NCI-H1436 (cell line): ENCODE results near the gene CCDC15.

Experiments
- DNase-seq: peaks from one replicate; lab custom pipeline; 2025; lab: John Stamatoyannopoulos, UW

The CCDC15 gene

GRCh38 chr11:124953753-124954589 lies at the start of gene CCDC15:
CCDC15 (plus strand) TSS chr11:124954202; CDS start chr11:124954733, 531 bp downstream.
- peak; percentile 96 for DNase-seq

- no peak for DNase-seq
These were observed 38.2 kb upstream of the CCDC15 start for GRCh38 chr11:124915541-124916369.

- DNase-seq: no peak
These were observed 37.7 kb upstream of the CCDC15 start for GRCh38 chr11:124916370-124916710.

- DNase-seq: no peak
These were observed 36.8 kb upstream of the CCDC15 start for GRCh38 chr11:124917115-124917637.

GRCh38 chr11:124918950-124919349 lies 35.1 kb upstream of the CCDC15 start, which contains the start of gene HEPN1:
HEPN1 (plus strand) TSS chr11:124919250.
- no peak for DNase-seq

GRCh38 chr11:124919898-124920297 lies 34.1 kb upstream of the CCDC15 start:
- no peak for DNase-seq

- DNase-seq: no peak
These were observed 33.6 kb upstream of the CCDC15 start for GRCh38 chr11:124920356-124920755.

- no peak for DNase-seq
These were observed 33.0 kb upstream of the CCDC15 start for GRCh38 chr11:124920870-124921609.

- DNase-seq: no peak
These were observed 31.2 kb upstream of the CCDC15 start for GRCh38 chr11:124922831-124923230.

GRCh38 chr11:124923296-124923695 lies 30.7 kb upstream of the CCDC15 start:
- DNase-seq: no peak

- DNase-seq: no peak
These were observed 24.9 kb upstream of the CCDC15 start for GRCh38 chr11:124928942-124929665.

- no peak for DNase-seq
These were observed 23.2 kb upstream of the CCDC15 start for GRCh38 chr11:124930799-124931198.

GRCh38 chr11:124934862-124935547 lies 19.0 kb upstream of the CCDC15 start:
- no peak for DNase-seq

- no peak for DNase-seq
These were observed 18.2 kb upstream of the CCDC15 start, which contains the start of gene HEPACAM for GRCh38 chr11:124935548-124936514. HEPACAM (minus strand) TSS chr11:124936047; CDS start chr11:124936006, 41 bp downstream.

- DNase-seq: no peak
These were observed 16.6 kb upstream of the CCDC15 start for GRCh38 chr11:124937336-124937935.

- no peak for DNase-seq
These were observed 15.7 kb upstream of the CCDC15 start for GRCh38 chr11:124938206-124938765.

- no peak for DNase-seq
These were observed 15.0 kb upstream of the CCDC15 start for GRCh38 chr11:124938970-124939369.

- no peak for DNase-seq
These were observed 12.3 kb upstream of the CCDC15 start for GRCh38 chr11:124941703-124942102.
